Measurements from ENCODE around the gene MLKL.
A peak's percentile ranks its signal among the peaks of the same experiment; 100 is the strongest.
"Not testable (repeated sequence)": the region's sequence is repeated elsewhere in the genome, so short reads cannot be mapped to it uniquely, and the experiment has no call there.

MLKL gene

DNA sequence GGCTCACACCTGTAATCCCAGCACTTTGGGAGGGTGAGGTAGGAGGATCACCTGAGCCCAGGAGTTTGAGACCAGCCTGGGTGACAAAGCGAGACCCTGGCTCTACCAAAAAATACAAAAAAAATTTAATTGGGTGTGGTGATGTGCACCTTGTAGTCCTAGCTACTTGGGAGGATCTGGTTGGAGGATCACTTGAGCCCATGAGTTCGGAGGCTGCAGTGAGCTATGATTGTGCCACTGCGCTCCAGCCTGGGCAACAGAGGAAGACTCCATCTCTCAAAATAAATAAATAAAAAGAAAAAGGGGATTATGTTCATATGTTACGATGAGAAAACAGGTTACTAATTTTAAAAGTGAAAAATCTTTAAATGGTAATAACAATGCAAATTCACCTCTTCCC is 996 bp downstream of the MLKL start:
- DNase-seq (ENCODE audit: low read depth), result no peak

DNA sequence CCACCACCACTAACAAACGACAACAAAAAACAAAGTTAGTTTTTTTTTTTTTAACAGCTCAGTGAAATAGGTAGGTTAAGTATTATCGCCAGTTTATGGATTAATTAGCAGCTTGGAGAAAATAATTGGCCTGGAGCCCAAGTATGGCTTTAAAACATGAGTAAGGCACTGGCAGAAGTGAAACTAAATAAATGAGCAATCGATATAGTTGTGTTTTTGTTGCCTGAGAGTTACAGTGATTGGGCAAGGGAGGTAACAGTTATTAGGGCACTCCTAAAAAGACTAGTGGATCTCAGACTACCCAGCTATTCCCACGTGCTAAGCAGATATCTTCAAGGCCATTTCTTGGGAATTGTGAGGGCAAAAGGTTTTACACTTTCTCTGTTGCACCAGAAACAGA is 2.4 kb downstream of the MLKL start:
- peak; percentile 13 for DNase-seq (ENCODE audit: low read depth)

DNA sequence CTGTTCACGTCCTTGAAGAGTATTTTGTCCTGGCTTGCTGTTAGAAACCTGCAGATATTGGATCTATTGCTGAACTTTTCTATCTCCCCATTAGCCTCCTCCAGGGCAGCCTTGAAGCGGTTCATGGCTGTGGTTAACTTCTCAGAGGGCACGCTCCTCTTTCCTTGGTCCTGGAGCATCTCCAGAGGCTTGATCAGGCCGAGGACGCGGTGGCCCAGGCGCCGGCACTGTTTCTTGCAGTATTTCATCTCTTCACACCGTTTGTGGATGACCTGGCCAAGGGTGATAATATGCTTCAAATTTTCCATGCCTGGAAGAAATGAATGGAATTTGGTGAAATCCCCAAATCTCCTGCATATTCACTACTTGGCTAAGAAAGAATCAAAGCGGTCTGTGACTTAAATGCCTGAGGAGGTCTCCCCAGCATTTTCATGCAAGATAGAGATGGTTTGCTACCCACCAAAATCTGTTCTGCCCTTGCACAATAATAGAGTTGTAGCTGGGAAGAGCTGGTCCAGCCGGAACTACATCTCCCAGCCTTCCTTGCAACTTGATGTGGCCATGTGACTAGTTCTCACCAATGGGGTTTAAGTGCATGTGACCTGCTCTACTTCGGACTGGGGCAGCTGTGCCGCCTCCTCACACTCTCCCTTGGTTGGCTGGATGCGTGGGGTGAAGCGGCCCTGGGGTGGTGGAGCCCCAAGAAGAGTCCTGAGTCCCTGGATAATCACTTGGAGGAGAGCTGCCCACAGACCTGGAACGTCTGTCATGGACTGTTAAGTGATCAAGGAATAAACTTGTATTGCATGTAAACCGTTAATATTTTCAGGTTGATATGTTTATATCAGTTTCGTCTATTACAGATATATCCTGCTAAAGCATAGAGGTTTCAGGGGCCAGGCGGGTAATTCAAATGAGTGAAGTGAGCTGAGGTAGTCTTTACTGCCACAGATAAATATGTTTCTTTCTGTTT is 4.9 kb downstream of the MLKL start:
- peak; percentile 95 for DNase-seq (ENCODE audit: low read depth)

DNA sequence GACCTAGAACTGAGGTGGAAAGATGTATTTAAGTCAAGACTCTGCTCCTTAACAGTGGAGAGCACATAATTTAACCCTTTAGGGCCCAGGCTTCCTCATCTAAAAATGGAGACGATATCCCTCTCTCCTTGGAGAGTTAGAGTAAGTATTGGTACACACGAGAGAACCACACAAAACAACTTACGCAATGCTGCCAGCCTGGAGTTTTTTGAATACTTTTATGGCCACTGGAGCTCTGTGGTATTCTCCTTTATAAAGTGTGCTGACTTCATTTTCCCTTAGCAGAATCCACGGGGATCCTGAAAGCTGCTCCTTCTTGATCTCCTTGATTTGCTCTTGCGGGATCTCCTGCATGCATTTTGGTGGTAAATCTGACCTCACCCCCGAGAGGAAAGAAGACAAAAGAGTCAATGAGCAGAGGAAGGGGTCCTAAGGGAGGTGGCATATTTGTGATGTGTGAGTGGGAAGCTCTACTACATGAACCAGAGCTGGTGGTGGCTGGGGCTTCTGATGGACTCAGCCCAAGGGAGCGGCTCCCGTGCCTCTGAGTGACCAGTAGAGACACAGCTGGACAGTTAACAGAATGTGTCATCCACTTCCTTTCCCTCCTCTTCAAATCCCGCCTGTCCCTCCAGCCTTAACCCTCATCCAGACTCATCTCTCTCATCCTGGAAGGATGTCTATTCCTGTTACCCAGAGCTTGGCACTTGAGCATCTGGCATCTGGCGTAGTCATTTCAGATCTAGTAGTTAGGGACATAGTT is 9.4 kb downstream of the MLKL start:
- DNase-seq (ENCODE audit: low read depth), result peak; percentile 87

DNA sequence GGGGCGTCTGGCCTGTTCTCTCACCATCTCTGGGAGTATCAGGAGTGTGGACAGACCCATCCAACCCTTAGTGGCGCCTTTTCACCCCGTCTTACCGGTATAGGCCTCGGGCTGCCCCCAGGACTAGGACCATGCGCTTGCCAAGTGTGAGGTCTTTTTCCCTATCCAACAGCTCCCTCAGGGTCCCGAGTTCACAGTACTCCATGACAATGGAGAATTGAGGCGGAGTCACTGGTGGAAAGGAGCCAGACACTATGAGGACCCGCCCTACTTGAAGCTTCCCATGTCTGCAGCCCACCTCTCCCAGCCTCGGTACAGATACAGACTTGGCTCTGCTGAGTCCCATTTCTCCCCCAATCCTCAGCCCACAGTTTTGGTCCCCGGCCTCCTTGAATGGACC is 18.1 kb downstream of the MLKL start:
- no peak for DNase-seq (ENCODE audit: low read depth)

DNA sequence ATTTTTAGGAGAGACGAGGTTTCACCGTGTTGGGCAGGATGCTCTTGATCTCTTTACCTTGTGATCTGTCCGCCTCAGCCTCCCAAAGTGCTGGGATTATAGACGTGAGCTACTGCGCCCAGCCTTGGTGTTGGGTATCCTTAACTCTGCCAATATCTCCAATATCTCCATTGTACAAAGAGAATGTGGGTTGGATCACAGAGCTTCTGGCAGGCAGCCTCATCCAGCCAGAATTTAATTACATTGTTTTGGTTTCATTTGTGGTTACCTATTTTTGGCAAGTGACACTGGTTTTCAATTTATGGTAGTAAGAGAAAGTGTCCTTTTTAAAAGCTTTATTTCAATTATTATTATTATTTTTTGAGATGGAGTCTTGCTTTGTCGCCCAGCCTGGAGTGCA is 20.0 kb downstream of the MLKL start:
- no peak for DNase-seq (ENCODE audit: low read depth)

DNA sequence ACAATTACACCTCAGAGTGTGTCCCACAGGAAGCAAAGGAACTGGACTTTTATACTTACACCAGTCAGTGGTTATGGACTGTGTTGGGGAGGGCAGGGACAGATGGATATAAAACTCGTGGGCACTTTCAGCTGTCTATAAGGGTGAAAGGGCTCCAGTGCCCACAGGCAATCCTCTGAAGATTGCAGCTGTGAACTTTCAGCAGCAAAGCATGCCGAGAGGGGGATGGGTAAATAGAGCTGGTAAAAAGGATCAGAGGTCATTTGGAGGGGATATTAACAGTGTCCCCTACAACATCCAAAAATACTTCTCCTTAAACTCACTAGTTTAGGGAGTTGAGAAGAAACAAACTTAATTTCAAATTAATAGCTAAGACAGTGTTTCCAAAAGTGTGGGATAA is 20.7 kb downstream of the MLKL start:
- no peak for DNase-seq (ENCODE audit: low read depth)

DNA sequence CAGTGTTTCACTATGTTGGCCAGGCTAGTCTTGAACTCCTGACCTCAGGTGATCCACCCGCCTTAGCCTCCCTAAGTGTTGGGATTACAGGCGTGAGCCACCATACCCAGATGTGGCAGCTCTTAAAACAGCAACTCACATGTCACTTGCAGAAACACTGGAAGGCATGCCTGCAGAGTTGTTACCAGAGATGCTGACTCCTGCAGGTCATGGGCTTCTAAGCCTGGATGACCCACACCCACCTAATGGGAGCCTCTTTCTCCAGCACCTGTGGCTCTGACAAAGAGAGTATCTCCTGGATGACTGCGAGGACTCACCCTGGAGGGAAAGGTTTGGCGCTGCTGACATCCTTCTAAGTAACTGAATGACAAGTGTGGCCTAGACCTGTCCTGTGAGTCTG is 22.8 kb downstream of the MLKL start:
- no peak for DNase-seq (ENCODE audit: low read depth)

DNA sequence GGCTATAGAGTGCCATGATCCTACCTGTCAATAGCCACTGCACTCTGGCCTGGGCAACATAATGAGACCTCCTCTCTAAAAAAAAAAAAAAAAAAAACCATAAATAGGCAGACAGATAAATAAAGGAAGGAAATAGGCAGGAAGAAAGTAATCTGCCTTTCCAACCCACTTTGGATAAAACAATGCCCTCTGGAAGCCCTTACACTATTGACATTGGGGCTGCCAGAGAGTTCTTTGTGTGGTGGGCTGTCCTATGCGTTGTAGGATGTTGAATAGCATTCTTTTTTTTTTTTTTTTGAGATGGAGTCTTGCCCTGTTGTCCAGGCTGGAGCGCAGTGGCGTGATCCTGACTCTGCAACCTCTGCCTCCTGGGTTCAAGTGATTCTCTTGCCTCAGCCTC is 26.8 kb downstream of the MLKL start:
- no peak for DNase-seq (ENCODE audit: low read depth)

DNA sequence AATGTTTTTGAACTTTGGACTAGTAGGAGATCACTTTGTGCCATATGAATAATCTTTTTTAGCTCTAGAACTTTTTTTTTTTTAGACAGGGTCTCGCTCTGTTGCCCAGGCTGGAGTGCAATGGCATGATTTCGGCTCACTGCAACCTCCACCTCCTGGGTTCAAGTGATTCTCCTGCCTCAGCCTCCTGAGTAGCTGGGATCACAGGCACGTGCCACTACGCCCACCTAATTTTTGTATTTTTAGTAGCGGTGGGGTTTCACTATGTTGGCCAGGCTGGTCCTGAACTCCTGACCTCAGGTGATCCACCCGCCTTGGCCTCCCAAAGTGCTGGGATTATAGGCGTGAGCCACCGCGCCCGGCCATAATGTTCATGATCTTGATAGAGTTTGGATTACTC is 31.8 kb downstream of the MLKL start:
- DNase-seq (ENCODE audit: low read depth), result not testable (repeated sequence)

DNA sequence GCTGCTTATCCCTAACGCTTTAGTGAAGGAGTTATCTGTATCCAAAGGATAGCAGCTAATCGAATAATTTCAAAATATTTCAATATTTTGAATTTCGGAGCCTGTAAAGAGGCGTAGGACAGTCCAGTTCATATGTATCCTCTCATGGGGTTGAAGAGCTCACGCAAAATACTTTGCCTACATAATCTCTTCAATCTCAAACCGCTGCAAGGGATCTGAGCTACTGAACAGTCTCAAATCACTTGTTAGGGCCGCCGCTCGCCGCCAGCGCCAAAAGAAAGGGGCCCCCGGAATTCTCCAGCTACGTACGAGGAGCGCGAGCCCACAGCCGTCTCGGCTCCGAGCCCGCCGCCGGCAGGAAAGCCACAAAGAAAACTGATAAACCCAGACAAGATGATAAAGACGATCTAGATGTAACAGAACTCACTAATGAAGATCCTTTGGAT is 33.4 kb downstream of the MLKL start:
- peak; percentile 36 for DNase-seq (ENCODE audit: low read depth)

DNA sequence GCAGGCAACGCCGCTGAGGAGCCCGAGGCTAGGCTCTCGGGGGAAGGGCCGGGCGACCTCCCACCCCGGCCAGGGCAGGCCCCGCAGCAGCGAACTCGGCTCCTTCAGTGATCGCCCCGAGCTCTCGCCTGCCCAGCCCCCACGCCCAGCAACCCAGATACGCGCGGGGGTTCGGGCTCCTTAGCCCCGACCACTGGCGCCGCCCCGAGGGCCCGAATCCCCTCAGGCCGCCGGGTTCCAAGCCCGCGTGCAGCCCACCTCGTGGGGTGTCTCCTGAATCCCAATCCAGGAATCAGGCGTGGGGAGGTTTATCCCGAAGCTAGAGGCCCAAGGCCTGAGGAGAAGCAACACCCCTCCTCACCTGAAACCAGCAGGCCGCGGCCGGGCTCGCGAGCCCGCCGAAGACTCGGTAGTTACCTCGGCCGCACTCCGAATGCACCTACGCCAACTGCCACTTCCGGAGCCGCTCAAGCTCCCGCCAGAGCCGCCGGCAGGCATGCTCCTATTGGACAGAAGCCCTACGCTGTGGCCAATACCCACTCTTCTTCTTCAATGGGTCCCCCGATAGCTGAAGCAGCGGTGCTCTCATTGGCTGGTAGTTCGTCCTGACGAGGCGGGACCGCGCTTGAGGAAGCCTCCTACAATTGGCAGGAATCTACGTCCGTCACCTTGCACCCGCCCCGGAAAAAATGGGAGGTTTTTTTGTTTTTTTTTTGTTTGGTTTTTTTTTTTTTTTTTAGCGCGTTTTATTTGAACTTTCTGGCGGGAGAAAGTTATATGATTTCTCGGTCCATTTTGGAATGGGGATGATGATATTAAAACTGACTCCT is 34.0 kb downstream of the MLKL start, which contains the start of gene RFWD3:
RFWD3 (minus strand) TSS at position 453 of the 830 bp plus-strand sequence. CDS start 5,428 bp downstream, outside the sequence.
- DNase-seq (ENCODE audit: low read depth), result peak; percentile 98

DNA sequence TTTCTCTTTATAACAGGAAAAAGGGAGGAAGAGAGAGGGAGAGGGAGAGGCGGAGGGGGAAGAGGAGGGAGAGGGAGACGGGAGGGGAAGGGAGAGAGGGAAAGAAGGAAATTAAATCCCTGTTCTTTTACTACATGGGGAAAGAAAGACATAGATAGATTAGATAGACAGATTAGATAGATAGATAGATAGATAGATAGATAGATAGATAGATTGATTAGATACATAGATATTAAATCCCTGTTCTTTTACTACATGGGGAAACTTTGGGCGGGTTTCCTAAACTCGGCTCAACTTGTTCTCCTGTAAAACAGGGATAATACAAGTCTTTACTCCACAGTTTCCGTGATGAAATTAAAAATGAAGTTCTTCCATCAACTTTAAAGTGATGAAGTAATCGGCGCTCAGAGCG is 34.6 kb downstream of the MLKL start:
- no peak for DNase-seq (ENCODE audit: low read depth)

DNA sequence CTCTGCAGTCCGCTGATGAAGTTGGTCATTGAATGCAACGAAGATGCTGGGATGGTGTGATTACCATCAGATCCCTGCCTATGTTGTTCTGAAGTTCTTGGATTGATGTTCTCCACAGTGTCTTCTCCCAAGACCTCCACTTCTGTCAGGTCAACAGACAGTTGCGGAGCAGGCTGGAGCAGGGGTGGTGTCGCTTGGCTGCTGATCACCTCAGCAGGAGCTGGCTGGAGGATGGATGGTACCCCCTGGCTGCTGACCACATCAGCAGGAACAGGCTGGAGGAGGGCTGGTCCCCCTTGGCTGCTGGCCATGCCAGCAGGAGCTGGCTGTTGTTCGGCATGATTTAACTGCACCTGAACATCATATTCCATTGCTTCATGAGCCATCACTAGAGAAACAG is 39.6 kb downstream of the MLKL start:
- no peak for DNase-seq (ENCODE audit: low read depth)

DNA sequence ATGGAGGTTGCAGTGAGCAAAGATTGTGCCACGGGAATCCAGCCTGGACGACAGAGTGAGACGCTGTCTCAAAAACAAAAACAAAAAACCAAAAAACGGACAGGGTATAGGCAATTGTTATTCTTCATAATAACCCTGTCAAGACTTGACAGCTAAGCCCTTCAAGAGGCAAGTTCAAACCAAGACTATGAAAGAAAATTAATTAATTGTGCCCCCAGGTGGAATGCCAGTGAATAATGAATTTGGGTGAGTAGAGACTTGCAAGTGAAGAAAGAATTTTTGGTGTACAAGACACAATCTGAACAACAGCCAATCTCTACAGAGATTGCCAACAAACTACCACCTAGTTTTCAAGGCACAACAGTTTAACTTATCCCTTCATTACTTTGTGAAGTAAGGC is 40.3 kb downstream of the MLKL start:
- no peak for DNase-seq (ENCODE audit: low read depth)

DNA sequence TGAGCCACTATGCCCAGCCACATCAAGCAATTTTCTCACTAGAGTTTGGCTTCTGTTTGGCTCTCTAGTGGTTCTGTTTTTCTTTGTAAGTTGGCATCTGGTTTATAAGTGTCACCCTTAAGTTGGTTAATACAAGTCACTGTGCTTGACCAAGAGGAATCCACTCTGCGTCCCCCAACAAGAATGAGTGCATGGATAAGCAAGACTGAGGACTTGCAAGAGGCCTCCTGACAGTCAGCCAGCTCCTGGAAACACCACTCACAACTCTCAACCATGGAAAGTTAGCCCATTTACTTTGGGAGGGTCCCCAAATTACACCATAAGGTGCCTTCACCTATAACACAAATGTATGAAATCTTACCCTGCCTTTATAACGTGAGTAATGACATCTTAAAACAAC is 41.6 kb downstream of the MLKL start:
- no peak for DNase-seq (ENCODE audit: low read depth)

DNA sequence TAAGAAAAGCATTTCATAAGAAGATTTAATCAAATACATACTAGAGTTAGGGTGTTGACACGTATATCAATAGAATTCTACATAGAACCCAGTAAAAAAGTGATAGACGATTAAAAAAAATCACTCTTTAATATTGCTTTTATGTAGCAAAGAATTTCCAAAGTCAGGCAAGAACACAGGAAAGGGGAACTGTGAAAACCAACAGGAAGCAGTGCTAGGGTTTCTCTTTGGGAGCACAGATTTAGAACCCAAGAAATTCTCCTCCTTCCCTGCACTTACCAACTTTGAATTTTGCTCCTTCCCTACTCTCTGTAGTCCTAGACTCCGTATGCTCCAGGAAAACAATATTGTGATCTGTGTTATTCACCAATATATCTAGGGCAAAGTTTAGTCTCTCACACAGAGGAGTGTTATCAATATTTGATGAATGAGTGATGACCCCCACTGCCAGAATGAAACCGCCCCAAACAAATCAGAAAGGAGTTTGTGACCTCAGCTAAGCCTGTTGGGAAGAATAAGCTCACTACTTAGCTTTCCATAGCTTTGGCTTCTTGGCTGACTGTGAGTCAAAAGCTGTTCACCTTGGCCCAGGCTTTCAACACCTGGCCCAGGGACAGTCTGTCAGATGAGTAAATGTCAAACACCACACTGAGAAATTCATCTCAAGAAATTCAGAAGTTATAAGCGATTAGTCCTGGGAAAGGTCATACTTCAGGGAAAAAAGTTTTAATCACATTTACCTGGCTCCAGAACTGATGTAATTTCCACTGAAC is 42.6 kb downstream of the MLKL start:
- DNase-seq (ENCODE audit: low read depth), result no peak

DNA sequence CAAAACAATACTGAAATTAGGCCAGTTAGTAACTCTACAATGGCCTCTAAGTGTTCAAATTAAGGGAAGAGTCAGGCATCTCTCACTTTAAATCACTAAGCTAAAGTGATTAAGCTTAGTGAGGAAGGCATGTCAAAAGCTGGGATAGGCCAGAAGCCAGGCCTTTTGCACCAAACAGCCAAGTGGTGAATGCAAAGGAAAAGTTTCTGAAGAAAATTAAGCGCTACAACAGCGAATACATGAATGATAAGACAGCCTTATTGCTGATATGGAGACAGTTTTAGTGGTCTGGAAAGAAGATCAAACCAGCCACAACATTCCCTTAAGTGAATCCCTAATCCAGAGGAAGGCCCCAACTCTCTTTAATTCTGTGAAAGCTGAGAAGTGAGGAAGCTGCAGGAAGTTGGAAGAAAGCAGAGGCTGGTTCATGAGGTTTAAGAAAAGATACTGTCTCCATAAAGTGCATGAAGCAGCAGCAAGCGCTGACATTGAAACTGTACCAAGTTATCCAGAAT is 46.1 kb downstream of the MLKL start:
- DNase-seq (ENCODE audit: low read depth), result no peak

DNA sequence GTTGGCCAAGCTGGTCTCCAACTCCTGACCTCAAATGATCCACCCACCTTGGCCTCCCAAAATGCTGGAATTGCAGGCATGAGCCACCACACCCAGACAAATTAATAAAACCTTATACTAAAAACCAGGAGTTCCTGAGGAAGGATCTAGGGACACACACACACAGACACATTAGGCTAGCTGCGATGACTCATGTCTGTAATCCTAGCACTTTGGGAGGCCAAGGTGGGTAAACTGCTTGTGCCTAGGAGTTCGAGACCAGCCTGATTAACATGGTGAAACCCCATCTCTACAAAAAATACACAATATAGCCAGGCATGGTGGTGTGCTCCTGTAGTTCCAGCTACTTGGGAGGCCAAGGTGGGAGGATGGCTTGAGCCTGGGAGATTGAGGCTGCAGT is 47.8 kb downstream of the MLKL start:
- peak; percentile 33 for DNase-seq (ENCODE audit: low read depth)

DNA sequence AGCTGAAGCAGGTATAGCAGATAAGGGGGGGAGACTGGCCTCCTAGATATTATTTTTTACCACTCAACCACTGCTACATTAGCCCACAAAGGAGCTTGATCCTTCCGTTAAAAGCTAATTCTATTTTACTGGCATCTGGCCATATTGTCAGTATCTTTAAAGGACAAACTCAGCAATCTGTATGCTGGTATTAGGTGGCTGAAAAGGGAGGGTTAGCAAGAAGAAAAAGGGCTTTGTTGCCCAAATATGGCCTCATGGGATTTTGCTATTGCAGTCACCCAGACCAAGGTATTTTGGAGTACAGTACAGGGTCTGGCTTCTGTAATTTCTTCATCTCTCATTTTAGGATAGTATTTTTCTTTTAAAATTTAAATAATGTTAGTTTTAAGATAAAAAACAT is 48.4 kb downstream of the MLKL start:
- no peak for DNase-seq (ENCODE audit: low read depth)

DNA sequence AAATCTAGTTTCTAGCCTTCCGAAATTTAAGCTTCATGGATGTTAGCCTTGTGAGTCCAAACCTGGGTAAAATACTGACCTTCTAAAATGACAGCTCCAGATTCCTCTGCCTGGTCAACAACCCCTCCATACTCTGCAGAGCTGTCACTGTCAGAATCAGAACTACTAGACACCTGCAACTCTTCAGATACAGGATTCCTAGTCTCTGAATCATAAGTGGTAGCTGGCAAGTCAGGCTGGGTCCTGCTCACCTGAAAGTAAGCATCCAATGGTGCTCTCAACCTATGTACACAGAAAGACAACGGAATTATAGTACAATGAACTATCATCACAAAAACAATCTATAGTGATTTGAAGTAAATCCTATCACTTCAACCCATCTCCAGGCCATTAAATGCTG is 48.8 kb downstream of the MLKL start:
- no peak for DNase-seq (ENCODE audit: low read depth)
